ENCODE measurements around the gene TMED7. TPM values are rescaled to one million over a fixed set of nuclear protein-coding genes. Genes with fewer than 3 reads are reported as not detected.
"Not testable (repeated sequence)": the region's sequence is repeated elsewhere in the genome, so short reads cannot be mapped to it uniquely, and the experiment has no call there.

Gene TMED7
- total RNA-seq: 119 and 121 TPM in 2 replicates

DNA sequence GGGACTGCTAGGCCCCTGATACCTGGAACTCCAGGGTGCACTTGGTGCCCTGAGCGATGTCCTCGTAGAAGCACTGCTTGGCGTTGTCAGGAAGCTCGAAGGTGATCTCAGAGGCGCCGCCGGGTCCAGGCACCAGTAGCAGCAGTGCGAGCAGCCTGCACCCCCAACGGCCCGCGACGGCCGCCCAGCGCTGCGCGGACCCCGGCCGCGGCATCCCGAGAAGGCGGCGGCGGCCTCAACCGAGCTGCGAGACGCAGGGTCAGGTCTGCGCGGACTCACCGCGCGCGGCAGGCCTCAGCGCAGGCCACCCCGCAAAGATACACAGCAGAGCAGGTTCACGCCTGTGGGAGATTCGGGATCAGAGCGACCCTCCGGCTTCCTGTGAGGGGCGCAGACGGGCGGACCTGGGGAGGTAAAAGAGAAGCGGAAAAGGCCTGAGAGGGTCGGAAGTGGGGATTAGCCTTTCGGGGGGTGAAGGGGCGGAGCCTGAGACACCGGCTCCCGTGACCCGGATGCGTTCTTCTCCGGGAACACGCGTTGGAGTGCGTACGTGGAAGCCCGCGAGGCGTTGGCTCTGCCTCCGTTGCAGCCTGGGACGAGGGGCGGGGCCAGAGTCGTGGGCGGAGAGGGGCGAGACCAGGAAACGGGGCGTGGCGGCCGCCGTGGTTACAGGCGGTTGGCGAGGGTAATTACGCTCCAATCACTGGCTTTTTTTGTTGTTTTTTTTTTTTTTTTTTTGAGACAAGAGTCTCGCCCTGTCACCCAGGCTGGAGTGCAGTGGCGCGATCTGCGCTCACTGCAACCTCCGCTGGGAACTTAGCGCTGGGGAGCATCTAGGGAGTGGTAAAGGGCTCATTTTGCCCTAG, at the start of gene TMED7:
TMED7 (minus strand) TSS at position 458 of the 866 bp plus-strand sequence; CDS start at position 214, 244 bp downstream.
- H3K27me3 ChIP-seq (ENCODE audit: control insufficient read depth, insufficient read depth, low read length): no peaks in the 10 kb centered on the region
- H3K4me3 ChIP-seq (ENCODE audit: low read depth, low read length): peak within 1 kb of the TSS; percentile 99
- no peaks in the 10 kb centered on the region for H3K36me3 ChIP-seq (ENCODE audit: control insufficient read depth, insufficient read depth, low read length)
- TF ChIP-seq, protein P1, sequence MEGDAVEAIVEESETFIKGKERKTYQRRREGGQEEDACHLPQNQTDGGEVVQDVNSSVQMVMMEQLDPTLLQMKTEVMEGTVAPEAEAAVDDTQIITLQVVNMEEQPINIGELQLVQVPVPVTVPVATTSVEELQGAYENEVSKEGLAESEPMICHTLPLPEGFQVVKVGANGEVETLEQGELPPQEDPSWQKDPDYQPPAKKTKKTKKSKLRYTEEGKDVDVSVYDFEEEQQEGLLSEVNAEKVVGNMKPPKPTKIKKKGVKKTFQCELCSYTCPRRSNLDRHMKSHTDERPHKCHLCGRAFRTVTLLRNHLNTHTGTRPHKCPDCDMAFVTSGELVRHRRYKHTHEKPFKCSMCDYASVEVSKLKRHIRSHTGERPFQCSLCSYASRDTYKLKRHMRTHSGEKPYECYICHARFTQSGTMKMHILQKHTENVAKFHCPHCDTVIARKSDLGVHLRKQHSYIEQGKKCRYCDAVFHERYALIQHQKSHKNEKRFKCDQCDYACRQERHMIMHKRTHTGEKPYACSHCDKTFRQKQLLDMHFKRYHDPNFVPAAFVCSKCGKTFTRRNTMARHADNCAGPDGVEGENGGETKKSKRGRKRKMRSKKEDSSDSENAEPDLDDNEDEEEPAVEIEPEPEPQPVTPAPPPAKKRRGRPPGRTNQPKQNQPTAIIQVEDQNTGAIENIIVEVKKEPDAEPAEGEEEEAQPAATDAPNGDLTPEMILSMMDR (IDR thresholded peaks at IDR 0.05; ENCODE audit: insufficient read depth, low read length, poor library complexity, severe bottlenecking): no peak
- peak; percentile 91 for DNase-seq (ENCODE audit: low read depth)

DNA sequence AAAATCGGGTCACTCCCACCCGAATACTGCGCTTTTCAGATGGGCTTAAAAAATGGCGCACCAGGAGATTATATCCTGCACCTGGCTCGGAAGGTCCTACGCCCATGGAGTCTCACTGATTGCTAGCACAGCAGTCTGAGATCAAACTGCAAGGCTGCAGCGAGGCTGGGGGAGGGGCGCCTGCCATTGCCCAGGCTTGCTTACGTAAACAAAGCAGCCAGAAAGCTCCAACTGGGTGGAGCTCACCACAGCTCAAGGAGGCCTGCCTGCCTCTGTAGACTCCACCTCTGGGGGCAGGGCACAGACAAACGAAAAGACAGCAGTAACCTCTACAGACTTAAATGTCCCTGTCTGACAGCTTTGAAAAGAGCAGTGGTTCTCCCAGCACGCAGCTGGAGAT, 48.9 kb upstream of the TMED7 start:
- not testable (repeated sequence) for H3K36me3 ChIP-seq (ENCODE audit: control insufficient read depth, insufficient read depth, low read length); H3K27me3 ChIP-seq (ENCODE audit: control insufficient read depth, insufficient read depth, low read length); DNase-seq (ENCODE audit: low read depth); H3K4me3 ChIP-seq (ENCODE audit: low read depth, low read length)

DNA sequence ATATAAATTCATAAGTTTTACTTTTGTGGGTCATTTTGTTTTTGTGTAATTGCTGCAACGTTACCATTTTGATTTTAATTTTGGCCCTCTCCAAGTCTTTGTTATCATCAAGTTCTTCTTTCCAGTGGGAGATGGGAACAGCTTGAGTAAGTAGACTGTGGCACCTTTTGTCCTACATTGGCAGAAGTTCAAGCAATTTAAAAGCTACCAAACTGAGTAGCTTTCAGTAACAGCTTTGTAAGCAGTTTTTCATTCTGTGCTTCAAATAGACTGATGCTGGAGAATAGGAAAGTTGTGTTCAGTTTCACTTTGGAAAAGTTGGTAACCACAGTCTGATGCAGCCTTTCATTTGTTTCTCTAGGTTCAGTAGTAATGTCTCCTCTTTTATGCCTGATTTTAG, 47.8 kb upstream of the TMED7 start:
- no peak for DNase-seq (ENCODE audit: low read depth)
- Histone ChIP-seq H3K4me3 (ENCODE audit: low read depth, low read length) (no peak overlapping the region), H3K27me3 (ENCODE audit: control insufficient read depth, insufficient read depth, low read length) (no peaks in the 10 kb centered on the region), H3K36me3 (ENCODE audit: control insufficient read depth, insufficient read depth, low read length) (no peaks in the 10 kb centered on the region)
- TF ChIP-seq, protein P1 (IDR thresholded peaks at IDR 0.05; ENCODE audit: insufficient read depth, low read length, poor library complexity, severe bottlenecking): no peak

DNA sequence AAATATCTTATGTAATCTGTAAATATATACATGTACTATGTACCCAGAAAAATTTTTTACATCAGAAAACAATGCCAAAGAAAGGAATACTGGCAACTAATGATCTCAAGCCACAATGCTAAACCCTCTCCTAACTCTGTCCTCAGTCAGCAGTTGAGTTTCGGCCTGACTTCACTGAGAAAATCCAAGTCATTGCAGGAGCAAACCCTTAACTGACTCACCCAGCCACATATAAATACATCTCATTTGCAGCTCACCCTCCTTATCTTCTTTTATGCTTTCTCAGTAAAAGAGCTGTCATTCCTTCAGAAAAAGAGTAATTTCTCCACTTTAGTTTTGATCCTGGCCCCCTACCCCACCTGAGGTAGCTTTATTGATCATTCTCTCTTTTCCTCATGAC, 46.1 kb upstream of the TMED7 start:
- TF ChIP-seq, protein P1 (IDR thresholded peaks at IDR 0.05; ENCODE audit: insufficient read depth, low read length, poor library complexity, severe bottlenecking): no peak
- DNase-seq (ENCODE audit: low read depth): no peak
- Histone ChIP-seq H3K36me3 (ENCODE audit: control insufficient read depth, insufficient read depth, low read length) (no peaks in the 10 kb centered on the region), H3K4me3 (ENCODE audit: low read depth, low read length) (no peak overlapping the region), H3K27me3 (ENCODE audit: control insufficient read depth, insufficient read depth, low read length) (no peaks in the 10 kb centered on the region)

DNA sequence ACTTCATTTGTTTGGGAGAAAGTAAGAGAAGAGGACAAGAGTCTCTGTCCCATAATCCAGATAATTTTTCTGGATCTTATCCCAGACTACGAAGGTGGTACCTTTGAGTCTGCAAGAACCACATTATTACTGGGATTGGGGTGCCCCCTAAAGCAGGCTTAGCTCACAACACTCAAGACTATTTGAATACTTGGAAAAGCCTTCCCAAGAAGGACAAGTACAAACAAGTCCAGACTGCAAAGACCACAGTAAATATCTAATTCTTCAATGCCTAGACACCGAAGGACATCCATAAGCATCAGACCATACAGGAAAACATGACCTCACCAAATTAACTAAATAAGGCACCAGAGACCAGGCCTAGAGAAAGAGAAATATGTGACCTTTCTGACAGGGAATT, 40.2 kb upstream of the TMED7 start:
- Histone ChIP-seq H3K36me3 (ENCODE audit: control insufficient read depth, insufficient read depth, low read length) (no peaks in the 10 kb centered on the region), H3K27me3 (ENCODE audit: control insufficient read depth, insufficient read depth, low read length) (no peaks in the 10 kb centered on the region), H3K4me3 (ENCODE audit: low read depth, low read length) (no peak overlapping the region)
- TF ChIP-seq, protein P1 (IDR thresholded peaks at IDR 0.05; ENCODE audit: insufficient read depth, low read length, poor library complexity, severe bottlenecking): no peak
- no peak for DNase-seq (ENCODE audit: low read depth)

DNA sequence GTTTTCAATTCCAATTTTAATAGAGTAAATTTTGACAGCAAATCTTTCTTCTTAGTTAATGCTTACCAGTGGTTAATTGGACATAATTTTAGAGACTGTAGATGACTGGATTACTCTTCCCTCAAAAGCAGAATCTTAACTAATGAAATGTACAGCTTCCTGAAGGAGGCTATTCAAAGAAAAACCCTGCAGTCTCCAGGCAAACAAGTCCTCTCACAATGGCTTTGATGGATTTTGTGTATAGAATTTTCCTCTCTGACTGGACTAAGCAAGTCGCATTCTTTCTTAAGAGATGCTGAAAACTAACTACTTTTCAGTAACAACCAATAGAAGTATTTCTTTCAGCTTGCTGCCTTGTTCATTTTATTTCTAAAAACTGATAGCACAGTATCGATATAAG, 35.7 kb upstream of the TMED7 start:
- Histone ChIP-seq H3K27me3 (ENCODE audit: control insufficient read depth, insufficient read depth, low read length) (no peaks in the 10 kb centered on the region), H3K4me3 (ENCODE audit: low read depth, low read length) (no peak overlapping the region), H3K36me3 (ENCODE audit: control insufficient read depth, insufficient read depth, low read length) (no peaks in the 10 kb centered on the region)
- no peak for DNase-seq (ENCODE audit: low read depth)
- TF ChIP-seq, protein P1 (IDR thresholded peaks at IDR 0.05; ENCODE audit: insufficient read depth, low read length, poor library complexity, severe bottlenecking): no peak

All from kidney epithelial cell (primary cell).